HG02588 (cell line): ENCODE data around the gene ERMP1.
A peak's percentile ranks its signal among the peaks of the same experiment; 100 is the strongest.

Source experiments
- ATAC-seq: cut with Tn5 transposase; IDR thresholded peaks from one replicate; pipeline ENCODE4 v1.9.1; 2021; ENCODE audit warnings: mild to moderate bottlenecking, moderate library complexity; ENCODE audit not compliant: unreplicated experiment

The ERMP1 gene

DNA sequence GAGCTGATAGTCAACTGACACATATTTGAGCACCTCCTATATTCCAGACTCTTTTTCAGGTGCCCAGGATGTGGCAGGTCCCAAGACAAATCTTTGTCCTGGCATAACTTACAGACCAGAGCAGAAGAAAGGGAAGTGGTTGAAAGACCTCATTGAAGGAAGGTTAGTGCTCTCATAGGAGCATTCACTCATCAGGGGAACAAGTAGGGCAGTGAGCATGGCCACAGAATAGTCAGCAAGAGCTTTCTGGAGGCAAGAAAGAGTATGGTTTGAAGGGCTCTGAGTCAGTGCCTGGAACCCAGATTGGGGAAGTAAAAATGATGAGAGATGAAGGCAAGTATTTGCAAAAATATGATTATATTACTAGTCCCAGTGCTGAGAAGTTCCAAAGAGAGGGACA, 25.0 kb upstream of the ERMP1 start:
- ATAC-seq: no peak

DNA sequence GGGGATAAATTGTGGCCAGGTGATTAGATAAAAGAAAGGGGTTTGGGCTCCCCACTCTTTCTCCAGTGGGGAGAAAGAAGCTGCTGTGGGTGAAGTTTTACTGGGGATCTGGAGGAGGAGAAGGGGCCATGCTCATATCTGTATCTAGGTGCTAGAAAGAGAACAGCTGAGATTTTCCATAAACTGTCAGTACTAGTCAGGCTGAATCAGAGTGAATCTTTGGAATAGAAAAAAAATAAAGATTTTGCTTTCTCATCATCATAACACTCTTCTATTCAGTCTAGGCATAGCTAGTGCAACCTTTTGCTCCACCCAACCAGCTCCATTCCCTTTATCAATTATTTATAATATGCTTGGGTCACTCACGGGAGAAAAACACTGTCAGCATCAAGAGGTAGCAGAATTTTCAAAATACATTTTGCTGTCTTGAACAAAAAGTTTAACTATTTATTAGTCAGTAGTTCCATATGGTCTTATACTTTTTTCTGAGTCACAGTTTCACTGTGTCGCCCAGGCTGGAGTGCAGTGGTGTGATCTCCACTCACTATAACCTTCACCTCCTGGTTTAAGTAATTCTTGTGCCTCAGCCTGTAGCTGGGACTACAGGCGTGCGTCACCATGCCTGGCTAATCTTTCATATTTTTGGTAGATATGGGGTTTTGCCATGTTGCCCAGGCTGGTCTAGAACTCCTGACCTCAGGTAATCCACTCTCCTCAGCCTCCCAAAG, 21.3 kb upstream of the ERMP1 start:
- ATAC-seq: no peak

DNA sequence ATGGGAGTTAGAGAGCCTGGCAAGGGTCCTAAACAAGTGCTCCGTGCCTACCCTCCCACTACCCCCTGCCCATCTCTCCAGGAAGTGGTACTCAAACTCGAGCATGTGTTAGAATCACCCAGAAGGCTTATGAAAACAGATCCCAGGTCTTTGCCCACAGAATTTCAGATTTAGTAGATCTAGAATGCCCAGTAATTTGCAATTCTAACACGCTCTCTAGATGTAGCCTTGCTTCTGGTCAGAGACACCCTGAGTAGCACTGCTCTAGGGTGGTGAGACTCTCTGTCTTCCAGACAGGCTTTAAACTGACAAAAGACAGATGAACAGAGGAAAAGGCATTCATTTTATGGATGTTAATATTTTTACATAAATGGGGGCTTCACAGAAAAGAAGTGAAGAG, 20.7 kb upstream of the ERMP1 start:
- no peak for ATAC-seq

DNA sequence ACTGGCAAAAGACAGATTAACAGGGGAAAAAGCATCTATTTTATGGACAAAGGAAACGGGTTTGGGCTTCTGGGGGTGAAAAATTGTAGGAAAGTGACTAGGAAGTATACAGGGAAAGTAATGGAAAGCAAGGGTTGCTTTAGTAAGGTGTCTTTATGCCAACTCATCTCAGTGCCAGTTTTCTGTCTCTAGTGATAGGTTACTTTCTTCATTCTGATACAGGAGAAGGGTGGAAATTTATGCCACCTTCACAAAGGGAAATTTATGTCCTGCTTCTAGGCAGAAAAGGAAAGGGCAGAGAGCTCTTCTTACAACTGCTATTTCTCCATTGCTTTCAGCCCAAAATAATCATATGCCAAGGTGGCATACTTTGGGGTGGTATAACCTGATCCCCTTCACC, 20.1 kb upstream of the ERMP1 start:
- ATAC-seq: no peak

DNA sequence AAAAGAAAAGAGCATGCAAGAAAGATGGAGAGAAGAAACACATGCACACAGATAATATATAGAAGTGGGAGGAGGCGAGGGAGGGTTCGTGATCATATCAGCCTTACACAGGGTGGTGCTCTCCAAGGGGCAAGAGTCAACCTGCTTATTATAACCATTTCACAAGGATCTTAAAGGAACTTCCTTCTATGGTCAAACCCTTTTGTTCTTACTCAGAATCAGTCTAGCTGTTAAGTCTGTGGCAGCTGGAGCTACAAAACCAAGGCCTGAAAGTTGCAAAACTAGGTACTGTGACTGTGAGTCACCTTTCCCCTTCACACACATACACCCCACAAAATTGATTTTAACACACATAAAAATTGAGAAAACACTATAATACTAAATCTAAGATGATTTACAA, 18.5 kb upstream of the ERMP1 start:
- peak; percentile 83 for ATAC-seq

DNA sequence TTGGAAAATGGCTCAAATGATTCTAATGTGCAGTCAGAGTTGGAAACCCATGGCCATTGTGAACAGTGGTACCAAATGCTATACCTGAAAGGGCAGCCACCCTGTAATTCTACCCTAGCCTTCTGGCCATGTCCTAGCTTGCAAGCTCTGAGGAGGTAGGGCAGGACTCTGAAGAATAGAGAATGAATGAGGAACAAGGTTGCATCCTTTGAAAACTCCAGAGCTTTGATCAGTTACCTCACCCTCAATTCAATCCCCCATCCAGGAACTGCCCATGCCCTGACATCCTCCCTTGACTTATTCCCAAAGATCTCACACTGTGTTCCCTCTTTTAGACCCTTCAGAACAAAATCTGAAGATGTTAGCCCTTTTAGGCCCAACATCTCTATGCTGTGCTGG, 17.8 kb upstream of the ERMP1 start:
- ATAC-seq: no peak

DNA sequence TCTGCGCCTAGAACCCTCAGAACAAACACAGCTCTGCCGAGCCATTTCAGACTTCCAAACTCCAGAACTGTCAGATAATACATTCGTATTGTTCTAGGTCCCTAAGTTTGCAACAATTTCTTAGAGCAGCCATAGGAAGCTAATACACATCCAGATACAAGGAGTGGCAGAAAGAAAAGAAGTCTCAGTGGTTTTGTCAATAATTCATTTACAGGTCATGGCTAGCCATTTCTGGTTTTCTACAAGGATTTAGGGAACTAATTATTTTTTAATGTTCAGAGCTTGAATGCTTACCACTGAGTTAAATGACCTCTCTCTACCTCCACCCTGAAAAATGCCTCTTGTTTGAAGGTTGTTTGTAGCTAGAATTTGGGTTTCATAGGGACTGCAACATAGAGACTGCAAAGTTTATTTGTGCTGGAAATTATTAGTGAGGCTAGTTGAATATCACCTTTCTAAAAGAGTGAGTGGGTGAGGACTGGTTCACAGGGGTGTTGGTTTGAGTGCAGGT, 15.5 kb upstream of the ERMP1 start:
- no peak for ATAC-seq

DNA sequence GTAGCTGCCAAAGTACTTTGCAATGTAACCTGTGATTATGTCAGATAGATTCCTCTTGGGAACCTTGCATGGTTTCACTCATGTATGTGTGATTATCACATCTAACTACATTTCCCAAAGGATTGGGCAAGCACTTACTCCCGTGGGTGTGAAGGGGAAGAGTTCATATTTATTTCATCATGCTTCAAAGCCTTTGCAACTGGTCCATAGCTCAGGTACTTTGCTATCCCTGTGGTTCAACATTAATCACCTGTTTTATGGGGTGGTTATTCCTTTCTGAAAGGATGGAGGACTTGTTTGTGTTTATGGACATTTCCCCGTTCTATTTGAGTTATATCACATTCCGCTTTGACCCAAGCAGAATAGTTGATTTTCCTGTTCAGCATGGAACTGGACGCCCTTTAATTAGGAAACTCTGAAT, 13.6 kb upstream of the ERMP1 start:
- no peak for ATAC-seq

DNA sequence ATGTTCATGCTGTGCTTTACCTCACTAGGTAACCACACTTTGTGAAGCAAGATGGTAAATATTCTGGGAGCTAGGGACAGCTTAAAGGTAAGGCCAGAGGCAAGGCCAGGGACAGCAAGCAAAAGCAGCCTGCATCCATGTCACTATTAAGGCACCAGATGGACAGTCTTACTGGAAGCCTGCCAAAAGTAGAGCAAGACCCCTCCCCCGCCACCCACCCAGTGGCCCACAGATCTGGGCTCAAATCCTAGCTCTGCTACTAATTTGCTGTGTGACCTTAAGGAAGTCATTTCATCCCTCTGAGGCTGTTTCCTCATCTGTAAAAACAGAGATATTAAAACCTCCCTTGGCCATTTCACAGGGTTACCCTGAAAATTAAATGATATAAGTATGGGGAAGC, 13.2 kb upstream of the ERMP1 start:
- ATAC-seq: no peak

DNA sequence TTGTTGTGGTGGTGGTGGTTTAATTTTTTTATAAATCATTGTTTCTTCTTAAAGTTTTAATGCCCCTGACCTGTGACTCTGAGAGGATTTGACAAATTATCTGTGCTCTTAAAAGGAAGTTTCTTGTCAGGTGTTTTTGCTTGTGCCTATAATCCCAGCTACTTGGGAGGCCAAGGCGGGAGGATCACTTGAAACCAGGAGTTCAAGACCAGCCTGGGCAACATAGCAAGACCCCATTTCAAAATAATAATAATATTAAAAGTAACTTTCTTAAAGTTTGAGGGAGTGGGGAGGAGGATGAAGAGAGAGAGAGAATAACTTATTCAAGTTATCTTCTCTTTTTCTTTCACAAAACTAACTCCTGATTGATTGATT, 12.2 kb upstream of the ERMP1 start:
- ATAC-seq: no peak

DNA sequence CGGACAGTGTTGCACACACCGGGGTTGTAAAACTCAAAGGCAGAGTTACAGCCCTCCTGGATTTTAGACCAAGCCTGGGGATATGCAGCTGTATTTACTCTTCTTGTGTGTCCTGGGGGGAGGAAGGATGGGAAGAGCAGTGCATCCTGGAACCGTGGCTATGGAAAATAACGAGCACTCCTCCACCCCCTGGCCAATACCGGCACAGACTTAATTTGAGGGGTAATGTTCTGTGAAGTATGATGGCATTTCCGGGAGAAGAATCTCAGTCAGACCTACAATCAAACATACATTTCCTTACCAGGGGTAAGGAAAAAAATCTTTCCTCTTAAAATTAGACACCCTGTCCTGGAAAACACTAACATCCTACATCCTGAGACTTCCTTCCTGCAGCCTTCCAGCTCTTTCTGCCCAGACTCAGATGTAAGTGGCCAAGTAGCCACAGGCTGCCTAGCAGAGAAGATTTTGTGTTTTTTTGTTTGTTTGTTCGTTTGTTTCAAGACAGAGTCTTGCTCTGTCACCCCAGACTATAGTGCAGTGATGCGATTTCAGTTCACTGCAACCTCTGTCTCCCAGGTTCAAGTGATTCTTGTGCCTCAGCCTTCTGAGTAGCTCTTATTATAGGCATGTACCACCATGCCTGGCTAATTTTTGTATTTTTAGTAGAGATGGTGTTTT, 11.0 kb upstream of the ERMP1 start:
- ATAC-seq: no peak

DNA sequence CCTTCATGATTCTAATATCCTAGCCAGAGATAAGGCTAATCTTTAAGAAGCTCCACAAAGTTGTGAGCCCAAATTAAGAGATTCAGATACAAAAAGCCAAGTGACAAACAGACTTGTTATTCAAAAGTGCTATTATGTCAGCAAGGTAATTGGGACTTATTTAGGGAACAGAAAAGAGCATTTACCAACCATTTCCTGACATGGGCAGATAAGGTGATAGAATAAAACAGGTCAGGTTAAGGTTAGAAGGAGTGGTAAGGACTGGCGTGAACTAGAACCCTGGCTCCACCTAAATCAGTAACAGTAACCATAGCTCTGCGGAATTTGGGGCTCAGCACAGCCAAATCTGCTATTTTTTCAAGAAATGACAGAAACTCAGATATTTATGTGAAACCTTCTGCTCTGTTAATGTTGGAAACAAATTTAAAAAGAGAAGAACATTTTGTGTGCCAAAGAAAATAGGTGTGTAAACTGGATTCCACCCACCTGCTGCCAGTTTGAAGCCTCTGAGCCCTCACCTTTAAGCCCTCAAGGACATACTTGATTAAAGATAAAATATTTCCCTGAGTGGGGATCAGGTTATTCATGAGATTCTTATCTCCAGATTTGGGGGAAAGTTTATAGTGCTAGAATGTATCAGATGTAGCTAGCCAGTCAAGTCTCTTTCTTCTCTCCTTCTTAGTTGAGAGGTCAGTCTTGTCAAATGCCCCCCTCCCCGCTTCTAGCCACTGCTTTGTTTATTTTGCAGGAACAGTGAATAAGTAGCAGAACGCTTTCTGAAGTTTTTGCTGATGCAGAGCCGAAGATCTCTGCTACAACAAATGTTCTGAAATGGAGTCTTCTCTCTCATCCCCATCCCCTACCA, 10.2 kb upstream of the ERMP1 start:
- ATAC-seq: no peak

DNA sequence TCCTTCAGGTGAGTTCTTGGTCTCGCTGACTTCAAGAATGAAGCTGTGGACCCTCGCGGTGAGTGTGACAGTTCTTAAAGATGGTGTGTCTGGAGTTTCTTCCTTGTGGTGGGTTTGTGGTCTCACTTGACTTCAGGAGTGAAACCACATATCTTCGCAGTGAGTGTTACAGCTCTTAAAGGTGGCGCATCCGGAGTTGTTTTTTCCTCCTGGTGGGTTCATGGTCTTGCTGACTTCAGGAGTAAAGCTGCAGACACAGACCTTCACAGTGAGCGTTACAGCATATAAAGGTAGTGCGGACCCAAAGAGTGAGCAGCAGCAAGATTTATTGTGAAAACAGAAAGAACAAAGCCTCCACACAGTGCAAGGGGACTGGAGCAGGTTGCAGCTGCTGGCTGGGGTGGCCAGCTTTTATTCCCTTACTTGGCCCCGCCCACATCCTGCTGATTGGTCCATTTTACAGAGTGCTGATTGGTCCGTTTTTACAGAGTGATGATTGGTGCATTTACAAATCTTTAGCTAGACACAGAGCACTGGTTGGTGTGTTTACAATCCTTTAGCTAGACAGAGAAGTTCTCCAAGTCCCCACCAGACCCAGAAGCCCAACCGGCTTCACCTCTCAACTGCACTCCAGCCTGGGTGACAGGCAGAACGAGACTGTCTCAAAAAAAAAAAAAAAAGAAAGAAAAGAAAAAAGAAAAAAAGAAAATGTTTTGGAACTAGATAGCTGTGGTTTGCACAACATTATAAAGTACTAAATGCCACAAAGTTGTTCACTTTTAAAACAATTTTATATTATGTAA, 9.1 kb upstream of the ERMP1 start:
- no peak for ATAC-seq

DNA sequence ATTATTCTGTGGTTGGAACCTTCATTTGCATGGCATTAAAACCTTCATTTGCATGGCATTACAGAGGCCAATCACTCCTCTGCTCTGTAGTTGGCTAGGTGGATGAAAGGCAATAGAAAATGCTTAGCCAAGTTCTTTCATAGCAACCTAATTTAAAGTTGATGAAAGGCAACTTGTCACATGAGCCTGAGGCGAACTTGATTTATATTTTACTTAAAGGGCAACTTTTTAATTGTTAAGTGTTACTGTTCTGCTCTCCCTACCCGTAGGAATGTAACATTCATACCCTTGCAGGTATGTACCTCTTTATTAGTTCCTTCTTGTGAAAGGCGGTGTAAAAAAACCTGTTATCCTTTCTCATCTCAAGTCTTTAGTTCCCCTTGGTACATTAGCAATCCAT, 7.9 kb upstream of the ERMP1 start:
- ATAC-seq: no peak

DNA sequence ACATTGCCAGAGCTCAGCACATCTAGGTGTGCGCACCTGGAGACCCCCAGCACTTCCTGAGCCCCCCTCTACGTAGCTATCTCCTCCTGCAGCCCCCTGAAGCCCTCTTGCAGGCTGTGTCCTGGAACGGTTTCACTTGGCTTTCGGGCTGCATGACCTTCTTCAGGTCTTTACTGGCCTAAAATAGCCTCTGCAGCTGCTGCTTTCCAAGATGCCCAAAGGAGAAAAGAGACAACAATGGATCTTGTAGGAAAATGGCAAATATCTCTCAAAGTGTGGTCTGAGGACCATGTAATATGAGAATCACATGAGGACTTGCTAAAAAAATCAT, 6.6 kb upstream of the ERMP1 start:
- ATAC-seq: no peak

DNA sequence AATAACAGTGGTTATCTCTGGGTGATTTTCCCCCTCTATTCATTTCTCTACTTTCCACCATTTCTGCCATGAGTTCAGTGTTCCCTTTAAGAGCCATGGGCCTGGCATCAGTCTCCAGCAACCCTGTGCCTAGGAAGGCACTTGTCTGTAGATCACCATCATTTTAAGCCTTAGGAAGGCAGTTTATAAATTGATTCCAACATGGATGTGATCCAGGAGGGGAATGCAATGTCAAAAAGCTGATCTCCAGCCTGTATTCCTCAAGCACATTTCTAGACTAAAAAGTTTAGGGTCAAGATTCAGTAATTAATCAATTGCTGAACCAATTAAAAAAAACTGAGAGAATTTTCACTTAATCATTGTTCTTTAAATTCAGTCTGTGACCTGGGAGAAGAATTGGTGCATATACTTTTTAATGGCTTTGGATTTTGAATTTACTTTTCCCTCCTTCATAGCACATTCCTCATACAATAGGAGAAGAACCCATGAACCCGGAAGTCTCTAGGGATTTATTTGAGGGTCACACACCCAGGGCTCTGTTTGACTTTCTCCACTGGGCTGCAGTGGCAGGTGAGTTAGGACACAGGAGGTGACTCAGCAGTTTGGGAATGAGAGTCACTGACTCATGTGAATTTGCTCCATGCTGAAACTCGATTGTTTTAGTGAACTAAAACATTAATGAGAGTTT, 6.1 kb upstream of the ERMP1 start:
- ATAC-seq: no peak

DNA sequence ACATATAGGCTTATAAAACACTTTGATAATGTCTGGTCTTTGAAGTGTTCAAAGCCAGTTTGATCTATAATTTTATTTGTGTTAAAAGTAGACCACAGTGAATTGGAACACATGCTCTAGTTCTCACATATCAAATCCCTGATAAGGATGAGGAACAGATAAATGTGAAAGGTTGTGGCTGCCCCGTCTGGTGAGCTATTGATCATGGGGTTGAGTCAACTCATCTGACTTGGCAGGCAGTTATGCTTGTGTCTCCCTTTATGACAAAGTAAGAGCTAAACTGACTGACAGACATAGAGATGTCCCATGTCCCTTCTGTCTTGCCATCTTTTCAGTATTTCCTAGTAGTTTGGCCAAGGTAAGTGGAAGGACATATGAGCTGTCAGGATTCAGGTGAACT, 2.9 kb upstream of the ERMP1 start:
- no peak for ATAC-seq

DNA sequence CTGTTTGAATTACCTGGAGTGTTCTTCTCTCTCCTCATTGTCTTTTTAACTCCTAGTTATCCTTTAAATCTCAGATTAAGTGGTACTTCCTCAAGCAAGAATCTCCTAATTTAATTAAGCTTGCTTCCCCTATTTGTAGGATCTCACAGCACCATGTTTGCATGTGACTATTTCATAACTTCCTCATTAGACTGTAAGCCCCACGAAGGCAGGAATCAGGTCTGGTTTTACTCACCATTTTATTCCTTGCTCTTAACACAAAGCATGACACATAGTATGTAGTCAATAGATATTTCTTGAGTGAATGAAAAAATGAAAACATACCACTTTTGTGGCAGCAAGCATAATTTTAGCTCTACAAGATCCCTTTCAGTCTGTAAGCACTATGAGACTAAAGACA, 1.3 kb upstream of the ERMP1 start:
- no peak for ATAC-seq

DNA sequence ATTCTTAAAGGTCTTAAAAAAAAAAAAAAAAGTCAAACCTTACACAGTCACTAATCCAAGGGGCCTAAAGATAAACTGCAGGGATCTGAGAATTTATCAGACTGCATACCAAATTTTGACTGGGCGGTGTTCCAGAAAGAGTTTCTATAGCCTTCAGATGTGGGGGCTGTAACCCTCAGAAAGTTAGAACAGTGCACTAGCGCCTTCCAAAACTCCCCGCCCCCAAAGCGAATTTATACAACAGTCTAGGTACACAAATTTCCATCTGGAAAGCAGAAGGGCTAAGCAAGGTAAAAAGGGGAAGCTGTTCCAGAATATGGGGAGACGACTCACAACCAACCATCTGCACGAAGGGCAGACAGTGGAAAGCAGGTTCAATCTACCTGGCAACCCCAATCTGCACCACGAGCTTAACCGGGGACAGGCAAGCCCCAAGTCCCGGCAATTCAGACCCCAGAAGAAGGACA, 813 bp downstream of the ERMP1 start:
- ATAC-seq: no peak

DNA sequence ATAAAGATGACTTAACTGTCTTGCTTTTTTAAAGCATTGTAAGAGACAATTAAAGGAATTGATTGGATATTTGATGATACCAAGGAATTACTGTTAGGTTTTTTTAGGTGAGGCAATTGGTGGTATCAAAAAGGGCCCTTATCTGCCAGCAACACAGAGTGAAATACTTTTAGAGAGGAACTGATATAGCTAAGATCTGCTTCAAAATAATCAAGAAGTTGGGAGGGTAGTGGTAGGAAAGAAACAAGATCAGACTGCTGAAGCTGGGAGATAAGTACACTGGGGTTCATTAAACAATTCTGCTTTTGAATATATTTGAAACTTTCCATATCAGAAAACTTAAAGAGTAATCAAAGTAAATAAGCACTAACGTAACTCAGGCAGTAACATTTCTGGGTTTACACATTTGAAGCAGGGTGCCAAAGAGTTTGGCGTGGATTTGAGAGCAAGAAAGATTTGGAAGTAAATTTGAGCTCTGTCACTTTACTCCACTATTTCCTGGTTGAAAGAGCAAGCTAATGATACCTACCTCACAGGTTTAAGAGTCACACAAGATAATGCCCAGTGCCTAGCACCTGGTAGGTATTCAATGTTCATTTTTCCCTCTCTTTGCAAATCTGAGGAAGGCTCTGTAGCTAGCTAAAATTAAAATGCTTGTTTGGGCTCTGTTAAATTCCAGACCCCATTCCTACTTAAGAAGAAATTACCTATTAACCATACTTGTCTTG, 6.9 kb downstream of the ERMP1 start:
- no peak for ATAC-seq
